ENCODE data around the gene P2RY14. TPM values are rescaled to one million over a fixed set of nuclear protein-coding genes. Genes with fewer than 3 reads are reported as not detected.
"Not testable (repeated sequence)": the region's sequence is repeated elsewhere in the genome, so short reads cannot be mapped to it uniquely, and the experiment has no call there.

The P2RY14 gene
- total RNA-seq, 4 donors from 2014 or later: 1.8 to 3.7 (median 2.8) TPM

GRCh38 chr3:151236316-151236715, 42.0 kb downstream of the P2RY14 start:
- intact Hi-C loops (cut with DNase I; ENCODE audit: low total_unique reads): no loop called here
- no peak overlapping the region for H3K4me3 ChIP-seq (ENCODE audit: low read depth, poor library complexity, severe bottlenecking)
- no peak for DNase-seq (ENCODE audit: low spot score in 2 of 2)
- WGBS, 2 donors: 58 to 68% methylated on average over 2 of the region's 2 CpGs
- no peak for TF ChIP-seq CTCF (IDR thresholded peaks at IDR 0.05)
- TF ChIP-seq POLR2A (IDR thresholded peaks at IDR 0.05): no peak

GRCh38 chr3:151234825-151235224, 43.5 kb downstream of the P2RY14 start:
- TF ChIP-seq POLR2A (IDR thresholded peaks at IDR 0.05) (no peak), CTCF (IDR thresholded peaks at IDR 0.05) (no peak)
- WGBS, 2 donors: 91 to 95% methylated on average over 6 of the region's 6 CpGs
- no peak for DNase-seq (ENCODE audit: low spot score in 2 of 2)
- H3K4me3 ChIP-seq (ENCODE audit: low read depth, poor library complexity, severe bottlenecking): no peak overlapping the region
- intact Hi-C loops (cut with DNase I; ENCODE audit: low total_unique reads): no loop called here

GRCh38 chr3:151232991-151233390, 45.4 kb downstream of the P2RY14 start:
- no peak for DNase-seq (ENCODE audit: low spot score in 2 of 2)
- intact Hi-C loops (cut with DNase I; ENCODE audit: low total_unique reads): no loop called here
- TF ChIP-seq POLR2A (IDR thresholded peaks at IDR 0.05) (no peak), CTCF (IDR thresholded peaks at IDR 0.05) (no peak)
- WGBS, 2 donors: 93 to 94% methylated on average over 4 of the region's 4 CpGs
- no peak overlapping the region for H3K4me3 ChIP-seq (ENCODE audit: low read depth, poor library complexity, severe bottlenecking)

GRCh38 chr3:151232403-151232802, 45.9 kb downstream of the P2RY14 start:
- DNase-seq (ENCODE audit: low spot score in 2 of 2); intact Hi-C loops (cut with DNase I; ENCODE audit: low total_unique reads); H3K4me3 ChIP-seq (ENCODE audit: low read depth, poor library complexity, severe bottlenecking): not testable (repeated sequence)

GRCh38 chr3:151230646-151231045, 47.7 kb downstream of the P2RY14 start:
- intact Hi-C loops (cut with DNase I; ENCODE audit: low total_unique reads): no loop called here
- H3K4me3 ChIP-seq (ENCODE audit: low read depth, poor library complexity, severe bottlenecking): no peak overlapping the region
- DNase-seq (ENCODE audit: low spot score in 2 of 2): no peak
- WGBS, 2 donors: 38 to 60% methylated on average over 4 of the region's 4 CpGs
- TF ChIP-seq POLR2A (IDR thresholded peaks at IDR 0.05) (no peak), CTCF (IDR thresholded peaks at IDR 0.05) (no peak)

GRCh38 chr3:151228666-151229040, 49.7 kb downstream of the P2RY14 start:
- DNase-seq (ENCODE audit: low spot score in 2 of 2): no peak
- intact Hi-C loops (cut with DNase I; ENCODE audit: low total_unique reads): loop anchor here (10.0 kb wide), 2 partner anchors 54 to 56 kb away; no protein-coding TSS in a partner anchor

More at GRCh38 chr3:151228666-151229040, 49.7 kb downstream of the P2RY14 start:
- WGBS, 2 donors: 43 to 63% methylated on average over 1 of the region's 1 CpG
- no peak overlapping the region for H3K4me3 ChIP-seq (ENCODE audit: low read depth, poor library complexity, severe bottlenecking)
- TF ChIP-seq CTCF (IDR thresholded peaks at IDR 0.05): no peak
- TF ChIP-seq POLR2A (IDR thresholded peaks at IDR 0.05): no peak
